GM21447 (cell line): ENCODE results near the gene RNF217.
"Not testable (repeated sequence)": the region's sequence is repeated elsewhere in the genome, so short reads cannot be mapped to it uniquely, and the experiment has no call there.

Experiments used
- ATAC-seq: cut with Tn5 transposase; IDR thresholded peaks from one replicate; pipeline ENCODE4 v1.9.1; 2021; ENCODE audit not compliant: unreplicated experiment

RNF217 gene

GRCh38 chr6:124962639-124963415 lies 590 bp downstream of the RNF217 start:
- no peak for ATAC-seq

DNA sequence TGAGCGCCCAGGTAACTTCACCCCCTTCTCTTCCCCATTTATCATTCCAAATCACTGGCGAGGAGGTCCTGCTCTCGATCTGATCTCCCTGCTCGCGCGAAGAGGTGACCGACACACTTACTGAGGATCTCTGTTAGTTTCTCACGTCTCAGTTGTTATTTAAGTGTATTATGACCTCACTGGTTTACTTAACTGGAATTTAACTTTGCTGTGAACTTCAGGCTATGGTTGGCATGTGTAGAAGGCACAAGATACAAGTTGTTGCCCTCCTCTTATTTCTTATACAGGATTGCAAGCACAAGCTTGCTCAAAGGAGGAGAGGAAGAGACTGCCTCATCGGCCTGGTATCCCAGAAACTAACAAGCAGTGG lies 1.2 kb downstream of the RNF217 start:
- no peak for ATAC-seq

- ATAC-seq, result no peak
Observed at GRCh38 chr6:124963831-124964763, 1.9 kb downstream of the RNF217 start.

DNA sequence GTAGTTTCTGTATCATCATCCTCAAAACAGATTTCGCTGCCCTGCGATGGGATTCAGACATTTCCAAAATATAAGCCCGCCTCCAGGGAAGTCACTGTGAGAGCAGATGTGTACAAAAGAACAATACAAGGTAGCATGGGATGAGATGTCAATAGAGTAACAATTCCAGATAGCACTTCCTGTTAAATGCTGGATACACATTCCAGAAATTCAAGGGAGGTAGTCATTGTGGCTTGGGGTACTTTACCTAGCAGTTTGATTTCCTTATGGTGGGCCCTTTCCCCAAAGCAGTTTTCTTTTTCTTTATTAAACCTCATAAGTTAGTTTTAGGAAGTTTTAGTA lies 2.5 kb downstream of the RNF217 start:
- ATAC-seq, result no peak

GRCh38 chr6:124965424-124965850 lies 3.2 kb downstream of the RNF217 start:
- ATAC-seq, result not testable (repeated sequence)

- no peak for ATAC-seq
Observed at GRCh38 chr6:124967444-124967843, 5.2 kb downstream of the RNF217 start.

DNA sequence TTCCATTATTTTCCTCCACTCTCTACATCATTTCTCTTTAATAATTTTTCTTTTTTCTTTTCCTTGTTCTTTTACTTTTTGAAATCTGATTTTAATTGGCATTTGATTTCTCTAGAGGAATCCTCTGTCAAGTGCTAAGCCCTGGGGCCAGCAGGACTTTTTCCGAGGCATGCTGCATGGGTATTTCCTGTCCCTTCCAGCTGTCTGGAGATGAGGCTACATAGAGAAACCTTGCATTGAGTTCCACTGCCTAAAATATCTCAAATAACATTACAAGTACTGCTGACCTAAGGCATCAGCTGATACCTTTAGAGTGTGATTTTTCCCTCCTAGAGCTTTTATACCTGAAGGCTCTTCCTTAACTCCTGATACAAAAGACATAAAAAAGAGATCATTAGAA lies 6.2 kb downstream of the RNF217 start:
- no peak for ATAC-seq

- ATAC-seq, result no peak
Observed at GRCh38 chr6:124970243-124970642, 8.0 kb downstream of the RNF217 start.

DNA sequence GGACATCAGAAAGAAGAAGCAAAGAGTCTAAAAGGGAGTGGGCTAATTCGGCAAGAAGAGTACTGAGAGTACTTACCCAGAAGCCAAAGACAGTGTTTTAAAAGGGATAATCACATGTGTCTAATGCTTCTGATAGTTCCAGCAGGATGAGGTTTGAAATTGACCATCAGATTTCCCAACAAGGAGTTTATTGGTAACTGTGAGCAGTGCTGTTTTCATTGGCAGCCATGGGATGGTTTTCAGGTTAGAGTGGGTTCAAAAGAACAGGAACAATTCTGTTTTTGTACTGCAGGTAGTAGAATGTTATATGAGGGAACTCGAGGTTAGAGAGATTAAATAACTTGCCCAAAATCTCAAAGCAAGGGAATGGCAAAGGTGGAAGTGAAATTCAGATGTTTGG lies 8.5 kb downstream of the RNF217 start:
- ATAC-seq, result no peak

GRCh38 chr6:124973780-124974179 lies 11.5 kb downstream of the RNF217 start:
- no peak for ATAC-seq

DNA sequence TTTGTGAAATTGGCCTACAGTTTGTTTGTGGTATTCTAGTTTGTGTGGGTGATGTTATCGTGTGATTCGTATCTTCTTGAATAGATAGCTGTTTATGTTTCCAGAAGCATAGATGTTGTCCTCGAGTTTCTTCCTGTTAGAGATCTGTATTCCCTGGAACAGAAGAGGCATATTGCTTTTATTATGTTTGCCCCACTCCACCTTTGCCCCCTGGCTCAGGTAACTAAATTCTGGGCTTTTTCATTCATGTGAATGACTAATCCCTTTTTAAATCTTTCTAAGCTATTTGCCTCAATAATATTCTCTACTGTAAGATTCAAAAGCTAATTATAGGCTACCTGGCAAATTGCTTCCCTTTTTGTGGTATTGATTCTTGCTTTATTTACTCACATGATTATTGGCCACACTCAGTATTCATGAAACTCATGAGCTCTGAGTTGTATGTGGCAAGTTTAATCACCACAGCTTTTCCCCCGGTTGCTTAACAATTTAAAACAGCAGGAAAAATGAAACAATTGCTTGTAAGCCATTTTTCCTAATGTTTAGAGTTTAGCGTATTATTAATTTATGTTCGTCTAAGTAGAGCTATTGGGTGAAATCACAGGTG lies 12.6 kb downstream of the RNF217 start:
- no peak for ATAC-seq

DNA sequence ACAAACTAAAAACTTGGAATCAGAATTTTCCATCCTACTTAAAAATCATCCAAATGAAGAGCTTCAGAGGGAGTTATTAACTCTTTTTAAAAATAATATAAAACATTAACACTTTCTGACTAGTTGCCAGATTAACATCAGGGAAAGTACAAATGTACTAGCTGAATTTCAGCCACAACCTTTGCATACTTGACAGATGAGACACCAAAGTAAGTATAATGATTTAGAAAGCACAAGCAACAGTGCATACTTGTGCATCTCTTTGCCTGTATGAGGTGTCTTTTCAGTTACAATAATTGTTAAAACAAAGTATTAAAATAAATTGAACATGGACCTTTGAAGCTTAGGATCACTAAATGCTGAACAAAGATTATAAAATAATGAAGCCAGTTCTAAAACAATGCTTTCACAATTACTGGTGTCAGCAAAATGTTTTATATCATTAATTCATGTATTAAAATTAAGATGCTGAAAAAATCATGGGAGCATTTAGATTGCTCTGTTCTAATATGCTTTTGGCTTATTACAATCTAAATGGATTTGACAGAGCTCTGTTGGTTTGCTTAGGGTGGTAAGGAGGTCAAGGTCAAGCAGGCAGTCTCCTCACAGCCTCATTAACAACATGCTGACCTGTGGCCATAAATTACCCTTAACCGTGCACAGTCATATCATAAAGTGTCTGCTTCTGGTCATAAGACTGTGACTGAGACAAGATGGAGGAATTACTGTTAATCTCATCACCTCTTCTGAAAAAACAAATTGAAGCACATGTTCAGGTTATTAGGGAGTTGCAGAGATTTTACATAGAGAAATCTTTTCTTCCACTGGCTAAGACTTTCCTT lies 15.1 kb downstream of the RNF217 start:
- no peak for ATAC-seq

DNA sequence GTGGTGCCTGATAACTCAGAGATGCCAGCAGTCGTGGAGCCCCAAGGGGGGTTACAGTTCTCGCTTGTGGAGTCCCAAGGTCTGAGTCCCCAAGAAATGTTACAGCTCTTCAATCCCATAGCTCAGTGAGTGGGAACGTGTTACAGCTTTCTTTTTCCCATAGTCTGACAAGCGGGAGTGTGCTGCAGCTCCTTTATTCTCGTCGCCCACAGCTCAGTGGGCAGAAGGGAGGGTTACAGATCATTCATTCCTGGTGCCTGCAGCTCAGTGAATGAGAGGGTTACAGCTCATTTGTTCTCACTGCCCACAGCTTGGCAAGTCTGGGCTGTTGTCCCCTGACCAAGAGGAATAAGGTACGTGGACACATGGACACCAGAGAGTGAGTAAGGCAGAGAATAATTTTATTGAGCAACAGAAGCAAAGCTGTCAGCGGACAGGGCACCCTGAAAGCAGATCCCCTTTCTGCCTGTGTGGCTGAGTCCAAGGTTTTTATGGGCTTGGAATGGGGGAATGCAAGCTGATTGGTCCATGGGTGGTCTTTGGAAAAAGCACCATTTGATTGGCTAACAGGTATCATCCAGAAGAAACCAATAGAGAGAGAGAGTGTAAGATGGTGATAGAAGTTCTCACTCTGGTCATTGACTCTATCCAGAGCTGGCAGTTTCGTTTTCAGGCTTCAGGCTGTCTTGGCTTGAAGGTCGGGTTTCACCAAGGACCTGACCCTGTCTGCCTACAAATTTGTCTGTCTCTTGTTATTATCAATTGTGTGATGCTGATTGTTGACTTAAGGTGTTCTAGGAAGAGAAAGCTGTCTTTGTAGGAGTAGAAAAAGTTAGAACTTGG lies 16.4 kb downstream of the RNF217 start:
- no peak for ATAC-seq

DNA sequence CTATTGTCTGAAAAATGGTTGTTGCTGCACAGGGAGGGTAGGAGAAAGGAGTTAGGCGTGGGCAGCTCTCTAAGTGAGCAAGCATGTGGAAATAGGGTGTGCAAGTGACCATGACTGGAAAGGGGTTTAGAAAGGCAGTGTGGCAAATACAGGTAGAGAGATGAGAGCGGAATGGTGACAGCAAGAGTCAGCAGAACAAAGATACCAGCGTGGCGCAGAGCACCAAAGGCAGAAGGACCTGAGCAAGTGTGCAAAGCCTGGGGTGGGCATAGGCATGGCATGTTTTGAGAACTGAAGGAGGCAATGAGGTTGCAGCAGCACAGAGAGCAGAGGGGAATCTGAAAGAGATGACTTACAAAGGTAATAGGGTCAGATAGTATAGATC lies 17.0 kb downstream of the RNF217 start:
- no peak for ATAC-seq

DNA sequence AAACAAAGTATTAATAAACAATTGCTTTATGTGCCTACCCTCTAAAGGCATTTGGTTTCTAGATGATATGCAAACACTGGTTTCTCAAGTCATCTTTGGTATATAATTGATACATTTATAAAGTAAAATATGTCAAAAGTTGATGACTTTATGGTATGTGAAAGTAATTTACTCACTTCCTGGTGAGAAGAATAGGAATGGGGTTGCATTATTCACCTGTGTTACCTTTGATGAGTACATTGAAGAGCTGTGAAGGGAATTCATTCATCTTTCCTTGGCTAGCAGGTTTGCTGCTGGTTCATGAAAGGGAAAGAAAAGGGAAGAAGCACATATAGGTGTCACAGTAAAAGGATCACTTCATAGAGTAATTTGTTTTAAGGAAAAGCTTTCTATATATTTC lies 20.4 kb downstream of the RNF217 start:
- ATAC-seq, result no peak

GRCh38 chr6:124983383-124984083 lies 21.3 kb downstream of the RNF217 start:
- no peak for ATAC-seq

- ATAC-seq, result no peak
Observed at GRCh38 chr6:124984668-124985338, 22.6 kb downstream of the RNF217 start.

- no peak for ATAC-seq
Observed at GRCh38 chr6:124986164-124986563, 23.9 kb downstream of the RNF217 start.

GRCh38 chr6:124987291-124987690 lies 25.1 kb downstream of the RNF217 start:
- no peak for ATAC-seq
